Renal pelvis (tissue), 4 donors: ENCODE measurements around the gene GPR18. TPM values are rescaled to one million over a fixed set of nuclear protein-coding genes. Genes with fewer than 3 reads are reported as not detected.

ENCODE experiments used
- DNase-seq: peaks from one replicate; pipeline ENCODE4 v3.0.0-alpha.2; 2013
- polyA plus RNA-seq, 3 donors: library from polyadenylated mRNA; unstranded; fragments of 120-200 nt; gene quantifications; one replicate each; pipeline ENCODE4 v1.2.1, GENCODE V29; 2013; ENCODE audit not compliant: insufficient read length in 3 of 3

GPR18 gene
- polyA plus RNA-seq, 3 donors: 0.14 to 0.55 (median 0.23) TPM

GRCh38 chr13:99208845-99209527, 49.2 kb downstream of the GPR18 start:
- no peak for DNase-seq

- DNase-seq: no peak
Measured at GRCh38 chr13:99208185-99208584, 50.0 kb downstream of the GPR18 start.

- no peak for DNase-seq
Measured at GRCh38 chr13:99207511-99207910, 50.7 kb downstream of the GPR18 start.

- no peak for DNase-seq
Measured at GRCh38 chr13:99206873-99207272, 51.3 kb downstream of the GPR18 start.

- DNase-seq: no peak
Measured at GRCh38 chr13:99206226-99206625, 52.0 kb downstream of the GPR18 start.

- no peak for DNase-seq
Measured at GRCh38 chr13:99205621-99206220, 52.5 kb downstream of the GPR18 start.

Other genes with a start within 250 kb of the GPR18 start
- 10 to 100 TPM; 89.9 to 91.8 (median 90.7) TPM for gene UBAC2, start 57.5 kb downstream of the GPR18 start, polyA plus RNA-seq
- gene GPR183, start 49.0 kb upstream of the GPR18 start, polyA plus RNA-seq: 1 to 10 TPM; 1.4 to 2.2 (median 1.9) TPM
- 100 to 1,000 TPM; 186 to 198 (median 190) TPM for gene TM9SF2, start 243.1 kb upstream of the GPR18 start, polyA plus RNA-seq